Nephron progenitor cell (in vitro differentiated cells): ENCODE measurements around the gene DNAAF6.

Experiments
- DNase-seq: peaks from one replicate; pipeline ENCODE4 v3.0.0; 2021
- H3K27ac Mint-ChIP-seq: 2 replicates; pipeline ENCODE4 v1.8.0; 2021; ENCODE audit warnings: mild to moderate bottlenecking, moderate library complexity, mixed read lengths
- H3K27me3 Mint-ChIP-seq: 2 replicates; pipeline ENCODE4 v1.8.0; 2021; ENCODE audit warnings: mild to moderate bottlenecking, low read depth, mixed read lengths; ENCODE audit not compliant: poor library complexity
- H3K36me3 Mint-ChIP-seq: 2 replicates; pipeline ENCODE4 v1.8.0; 2021; ENCODE audit warnings: low read depth, mixed read lengths
- H3K4me1 Mint-ChIP-seq: 2 replicates; pipeline ENCODE4 v1.8.0; 2021; ENCODE audit warnings: mixed read lengths
- H3K4me3 Mint-ChIP-seq: 2 replicates; pipeline ENCODE4 v1.8.0; 2021; ENCODE audit warnings: mild to moderate bottlenecking, moderate library complexity, mixed read lengths
- H3K9me3 Mint-ChIP-seq: 2 replicates; pipeline ENCODE4 v1.8.0; 2021; ENCODE audit warnings: mild to moderate bottlenecking, moderate library complexity, mixed read lengths
- TF ChIP-seq, protein P1 (sequence below): fragments of 200-600 bp; sonication (generic); IDR thresholded peaks from 2 replicates; pipeline ENCODE4 v1.5.0; 2021; ENCODE audit warnings: antibody characterized with exemption

The DNAAF6 gene

DNA sequence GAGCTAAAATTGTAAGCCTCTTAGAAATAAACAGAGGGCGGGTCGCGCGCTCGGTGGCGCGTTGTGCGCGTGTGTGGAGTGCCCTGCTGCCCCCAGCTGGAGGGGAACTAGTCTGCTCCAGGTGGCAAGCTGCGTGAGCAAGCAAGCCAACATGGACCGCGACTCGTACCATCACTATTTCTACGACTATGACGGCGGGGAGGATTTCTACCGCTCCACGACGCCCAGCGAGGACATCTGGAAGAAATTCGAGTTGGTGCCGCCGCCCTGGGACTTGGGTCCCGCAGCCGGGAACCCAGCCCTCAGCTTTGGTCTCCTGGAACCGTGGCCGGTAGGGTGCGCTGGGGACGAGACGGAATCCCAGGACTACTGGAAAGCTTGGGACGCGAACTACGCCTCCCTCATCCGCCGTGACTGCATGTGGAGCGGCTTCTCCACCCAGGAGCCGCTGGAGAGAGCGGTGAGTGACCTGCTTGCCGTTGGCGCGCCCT lies 66.1 kb downstream of the DNAAF6 start:
- Mint-ChIP-seq H3K4me3 (no peak overlapping the region), H3K36me3 (no peaks in the 10 kb centered on the region), H3K9me3 (peaks cover 34% of the 10 kb centered on the region), H3K4me1 (no peaks in the 10 kb centered on the region), H3K27me3 (peaks cover 11% of the 10 kb centered on the region), H3K27ac (no peak overlapping the region)
- TF ChIP-seq, protein P1, sequence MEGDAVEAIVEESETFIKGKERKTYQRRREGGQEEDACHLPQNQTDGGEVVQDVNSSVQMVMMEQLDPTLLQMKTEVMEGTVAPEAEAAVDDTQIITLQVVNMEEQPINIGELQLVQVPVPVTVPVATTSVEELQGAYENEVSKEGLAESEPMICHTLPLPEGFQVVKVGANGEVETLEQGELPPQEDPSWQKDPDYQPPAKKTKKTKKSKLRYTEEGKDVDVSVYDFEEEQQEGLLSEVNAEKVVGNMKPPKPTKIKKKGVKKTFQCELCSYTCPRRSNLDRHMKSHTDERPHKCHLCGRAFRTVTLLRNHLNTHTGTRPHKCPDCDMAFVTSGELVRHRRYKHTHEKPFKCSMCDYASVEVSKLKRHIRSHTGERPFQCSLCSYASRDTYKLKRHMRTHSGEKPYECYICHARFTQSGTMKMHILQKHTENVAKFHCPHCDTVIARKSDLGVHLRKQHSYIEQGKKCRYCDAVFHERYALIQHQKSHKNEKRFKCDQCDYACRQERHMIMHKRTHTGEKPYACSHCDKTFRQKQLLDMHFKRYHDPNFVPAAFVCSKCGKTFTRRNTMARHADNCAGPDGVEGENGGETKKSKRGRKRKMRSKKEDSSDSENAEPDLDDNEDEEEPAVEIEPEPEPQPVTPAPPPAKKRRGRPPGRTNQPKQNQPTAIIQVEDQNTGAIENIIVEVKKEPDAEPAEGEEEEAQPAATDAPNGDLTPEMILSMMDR, result no peak
- no peak for DNase-seq

GRCh38 chrX:107273795-107274194 lies 67.4 kb downstream of the DNAAF6 start:
- Mint-ChIP-seq H3K36me3 (no peaks in the 10 kb centered on the region), H3K9me3 (peaks cover 36% of the 10 kb centered on the region), H3K27ac (no peak overlapping the region), H3K4me1 (no peaks in the 10 kb centered on the region), H3K4me3 (no peak overlapping the region), H3K27me3 (peaks cover 11% of the 10 kb centered on the region)
- no peak for DNase-seq
- TF ChIP-seq, protein P1, result no peak

- TF ChIP-seq, protein P1, result no peak
- Mint-ChIP-seq H3K4me3 (no peak overlapping the region), H3K27me3 (peaks cover 8% of the 10 kb centered on the region), H3K4me1 (no peaks in the 10 kb centered on the region), H3K9me3 (peaks cover 29% of the 10 kb centered on the region), H3K36me3 (no peaks in the 10 kb centered on the region), H3K27ac (no peak overlapping the region)
- DNase-seq, result no peak
These were observed 82.3 kb downstream of the DNAAF6 start for GRCh38 chrX:107288676-107289075.

DNA sequence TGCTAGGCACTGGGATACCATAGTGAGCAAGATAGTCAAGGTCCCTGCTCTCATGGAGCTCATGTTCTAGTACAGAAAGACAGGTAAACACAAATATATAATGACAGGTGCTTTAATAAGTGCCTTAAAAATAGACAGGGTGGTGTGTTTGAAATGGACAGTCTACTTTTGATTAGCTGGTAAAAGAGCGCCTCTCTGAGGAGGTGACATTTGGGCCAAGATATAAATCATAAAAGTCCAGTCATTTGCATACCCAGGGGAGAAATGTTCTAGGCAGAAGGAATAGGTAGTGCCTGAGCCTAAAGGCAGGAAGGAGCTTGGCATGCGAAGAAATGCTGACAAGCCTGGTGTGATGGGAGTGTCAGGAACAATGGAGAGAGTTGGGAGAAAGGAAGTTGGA lies 83.6 kb downstream of the DNAAF6 start:
- H3K36me3 Mint-ChIP-seq, result no peaks in the 10 kb centered on the region
- DNase-seq, result no peak

DNA sequence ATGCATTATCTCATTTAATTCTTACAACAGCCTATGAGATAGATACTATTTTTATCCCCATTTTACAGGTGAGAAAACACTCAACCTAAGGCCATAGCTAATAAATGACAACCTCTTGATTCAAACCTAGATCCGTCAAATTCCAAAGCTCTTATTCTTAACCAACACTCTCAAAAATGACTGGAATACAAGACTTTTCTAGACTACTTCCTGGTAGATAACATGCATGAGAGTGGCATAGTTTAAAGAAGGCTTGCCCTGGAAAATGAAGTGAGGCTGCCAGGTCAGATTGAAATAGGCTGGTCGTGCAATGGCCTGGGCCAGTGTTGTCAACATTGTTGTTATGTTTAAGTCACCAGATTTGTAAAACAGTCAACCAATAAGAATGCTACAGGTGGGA lies 86.6 kb downstream of the DNAAF6 start:
- Mint-ChIP-seq H3K4me1 (peaks cover 8% of the 10 kb centered on the region), H3K27ac (no peak overlapping the region), H3K4me3 (no peak overlapping the region), H3K27me3 (no peaks in the 10 kb centered on the region), H3K36me3 (no peaks in the 10 kb centered on the region), H3K9me3 (peaks cover 35% of the 10 kb centered on the region)
- DNase-seq, result no peak
- TF ChIP-seq, protein P1, result no peak

More for the DNA sequence above, 83.6 kb downstream of the DNAAF6 start:
- TF ChIP-seq, protein P1, result no peak
- Mint-ChIP-seq H3K9me3 (peaks cover 22% of the 10 kb centered on the region), H3K27me3 (peaks cover 2% of the 10 kb centered on the region), H3K4me3 (no peak overlapping the region), H3K27ac (no peak overlapping the region), H3K4me1 (no peaks in the 10 kb centered on the region)
